GM21360 (cell line): ENCODE measurements around the gene SLC6A11.

Experiments used
- ATAC-seq: cut with Tn5 transposase; IDR thresholded peaks from one replicate; pipeline ENCODE4 v1.9.1; 2021; ENCODE audit warnings: mild to moderate bottlenecking, moderate library complexity; ENCODE audit not compliant: unreplicated experiment

The SLC6A11 gene

DNA sequence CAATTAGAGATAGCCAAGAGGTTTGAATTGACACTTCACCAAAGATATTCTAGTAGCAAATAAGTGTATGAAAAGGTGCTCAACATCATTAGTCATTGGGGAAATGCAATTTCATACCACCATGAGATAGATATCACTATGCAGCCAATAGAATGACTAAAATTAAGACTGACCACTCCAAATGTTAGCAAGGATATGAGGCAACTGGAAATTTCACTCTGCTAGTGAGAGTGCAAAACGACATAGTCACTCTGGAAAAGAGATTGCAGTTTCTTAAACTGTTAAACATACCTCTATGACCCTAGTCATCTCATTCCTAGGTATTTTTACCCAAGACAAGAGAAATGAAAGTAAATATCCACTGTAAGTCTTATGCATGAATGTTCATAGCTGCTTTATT is 27.6 kb upstream of the SLC6A11 start:
- ATAC-seq: no peak

DNA sequence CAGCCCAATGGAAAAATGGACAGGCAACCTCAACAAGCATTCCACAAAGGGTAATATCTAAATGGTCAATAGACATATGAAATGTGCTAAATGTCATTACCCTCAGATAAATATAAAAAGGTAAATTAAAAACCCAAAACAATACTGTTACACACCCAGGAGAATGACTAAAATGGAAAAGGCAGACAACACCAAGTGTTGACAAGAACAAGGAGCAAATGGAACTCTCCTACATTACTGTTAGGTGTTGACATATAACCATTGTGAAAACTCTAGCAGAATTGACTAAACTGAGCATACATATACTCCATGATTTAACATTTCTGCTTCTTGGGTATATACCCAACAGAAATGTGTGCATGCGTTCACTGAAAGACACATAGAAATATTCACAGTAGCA is 25.3 kb upstream of the SLC6A11 start:
- no peak for ATAC-seq

DNA sequence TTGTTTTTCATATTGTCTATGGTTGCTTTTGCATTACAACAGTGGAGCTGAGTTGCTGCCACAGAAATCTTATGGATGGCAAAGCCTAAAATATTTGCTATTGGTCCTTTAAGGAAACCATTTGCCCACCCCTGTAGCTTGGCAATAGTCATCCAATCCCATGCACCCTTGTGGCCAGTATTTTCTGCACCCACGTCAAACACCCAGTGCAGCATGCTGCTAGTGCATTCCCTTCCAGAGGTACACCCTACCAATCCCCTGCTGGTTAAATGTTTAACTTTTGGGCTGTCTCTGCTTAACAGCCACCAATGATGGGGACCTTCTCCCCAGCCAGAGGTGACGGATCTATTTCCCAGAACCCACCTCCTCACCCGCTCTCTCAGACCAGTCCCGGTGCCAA is 23.8 kb upstream of the SLC6A11 start:
- no peak for ATAC-seq

DNA sequence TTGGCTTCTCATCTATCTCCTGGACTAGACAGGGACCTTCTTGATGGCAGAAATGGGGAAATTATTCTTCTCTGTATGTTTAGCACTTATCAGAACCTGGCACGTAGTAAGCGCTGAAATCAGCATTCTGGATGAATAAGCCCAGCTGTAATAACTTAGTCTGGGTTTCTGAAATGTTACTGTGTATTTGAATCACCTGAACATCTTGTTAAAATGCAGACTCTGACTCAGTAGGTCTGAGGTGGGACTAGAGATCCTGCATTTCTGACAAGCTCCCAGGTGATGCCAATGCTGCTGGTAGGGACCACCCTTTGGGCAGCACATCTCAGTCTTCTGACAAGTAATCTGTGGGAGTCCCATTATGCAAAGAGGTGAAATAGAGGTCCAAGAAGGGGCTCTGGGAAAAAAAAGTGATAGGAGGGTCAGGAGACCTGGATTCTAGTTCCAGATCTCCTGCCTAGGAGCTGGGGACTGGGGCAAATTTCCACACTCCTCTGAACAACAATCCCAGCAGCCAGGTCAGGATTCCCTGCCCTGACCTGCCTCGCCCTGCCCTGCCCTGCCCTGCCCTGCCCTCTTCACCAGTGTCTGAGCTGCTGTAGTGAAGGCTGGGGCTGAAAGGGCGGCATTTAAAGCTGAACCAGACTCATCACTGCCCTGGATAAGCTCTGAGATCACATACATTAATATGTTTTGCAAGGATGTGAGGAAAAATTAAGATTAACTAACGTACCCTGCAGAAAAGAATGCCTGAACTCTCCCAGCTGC is 17.2 kb upstream of the SLC6A11 start:
- ATAC-seq: no peak

- no peak for ATAC-seq
Observed at GRCh38 chr3:10804183-10804648, 11.8 kb upstream of the SLC6A11 start.

DNA sequence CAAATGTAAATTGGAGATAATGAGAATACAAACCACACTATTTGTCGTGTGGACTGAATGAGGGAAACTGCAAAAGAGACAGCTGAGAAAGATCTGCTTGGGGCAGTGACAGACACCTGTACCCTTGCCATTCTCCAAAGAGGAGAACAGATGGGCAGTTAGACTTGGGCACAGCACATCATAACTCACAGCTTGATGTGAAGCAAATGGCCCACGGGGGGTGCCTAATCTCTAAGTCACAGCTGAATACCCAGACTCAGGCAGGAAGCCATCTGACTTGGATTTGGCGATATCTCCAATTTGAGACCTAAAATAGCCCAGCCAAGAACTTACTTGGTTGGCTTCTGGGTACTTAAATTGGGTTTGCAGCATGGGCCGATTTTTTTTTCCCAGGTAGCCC is 10.0 kb upstream of the SLC6A11 start:
- ATAC-seq: no peak

GRCh38 chr3:10808130-10808735 is 7.8 kb upstream of the SLC6A11 start:
- no peak for ATAC-seq

DNA sequence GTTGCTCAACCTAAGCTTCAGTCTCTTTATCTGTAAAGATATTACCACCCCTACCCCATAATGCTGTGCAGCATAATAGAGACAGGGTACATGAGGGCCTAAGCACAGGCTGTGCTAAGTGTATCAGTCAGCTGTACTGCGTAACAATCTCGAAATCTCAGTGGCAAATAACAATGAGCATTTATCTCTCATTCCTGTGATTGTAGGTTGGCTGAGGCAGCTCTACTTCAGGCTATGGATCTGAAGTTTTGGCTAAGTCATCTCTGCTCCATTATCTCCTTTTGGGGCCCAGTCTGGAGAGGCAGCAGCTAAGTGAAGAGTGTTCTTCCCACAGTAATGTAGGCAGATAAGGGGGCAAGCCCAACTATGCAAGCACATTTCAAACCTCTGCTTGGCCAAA is 7.1 kb upstream of the SLC6A11 start:
- ATAC-seq: no peak

GRCh38 chr3:10810376-10810775 is 5.7 kb upstream of the SLC6A11 start:
- ATAC-seq: no peak

- no peak for ATAC-seq
Observed at GRCh38 chr3:10813425-10813824, 2.6 kb upstream of the SLC6A11 start.

- no peak for ATAC-seq
Observed at GRCh38 chr3:10814623-10815022, 1.4 kb upstream of the SLC6A11 start.

DNA sequence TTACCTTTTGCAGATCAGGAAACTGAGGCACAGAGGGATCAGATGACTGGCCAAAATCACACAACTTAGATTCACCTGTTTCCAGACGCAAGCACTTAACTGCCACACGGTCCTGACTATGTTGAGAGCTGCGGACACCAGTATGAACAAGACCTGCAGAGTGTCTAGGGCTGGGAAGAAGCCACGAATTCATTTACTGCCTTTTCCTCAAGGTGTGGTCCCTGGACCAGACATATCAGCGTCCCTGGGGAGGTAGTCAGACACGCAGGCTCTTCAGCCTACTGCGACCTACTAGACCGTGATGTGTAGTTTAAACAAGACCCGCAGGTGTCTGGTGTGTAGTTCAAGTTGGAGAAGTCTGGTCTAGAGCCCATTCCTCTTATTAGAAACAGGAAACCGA is 541 bp upstream of the SLC6A11 start:
- no peak for ATAC-seq

DNA sequence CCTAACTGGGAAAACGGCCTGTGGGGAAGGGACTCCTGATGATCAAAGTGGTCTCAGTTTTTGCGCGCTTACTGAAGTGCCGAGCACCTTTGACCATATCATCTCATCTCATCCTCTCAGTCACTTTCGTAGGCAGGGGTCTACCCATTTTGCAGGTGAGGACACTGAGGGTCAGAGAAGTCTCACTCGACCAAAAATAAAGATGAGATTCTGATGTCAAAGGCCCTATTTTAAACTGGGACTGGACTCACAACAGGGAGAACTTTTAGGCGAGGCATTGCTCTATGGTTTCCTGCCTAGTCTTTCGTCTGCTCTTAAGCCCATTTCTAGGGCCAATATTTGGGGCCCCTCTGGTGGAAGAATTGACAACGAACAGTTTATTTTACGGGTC is 830 bp downstream of the SLC6A11 start:
- ATAC-seq: no peak

DNA sequence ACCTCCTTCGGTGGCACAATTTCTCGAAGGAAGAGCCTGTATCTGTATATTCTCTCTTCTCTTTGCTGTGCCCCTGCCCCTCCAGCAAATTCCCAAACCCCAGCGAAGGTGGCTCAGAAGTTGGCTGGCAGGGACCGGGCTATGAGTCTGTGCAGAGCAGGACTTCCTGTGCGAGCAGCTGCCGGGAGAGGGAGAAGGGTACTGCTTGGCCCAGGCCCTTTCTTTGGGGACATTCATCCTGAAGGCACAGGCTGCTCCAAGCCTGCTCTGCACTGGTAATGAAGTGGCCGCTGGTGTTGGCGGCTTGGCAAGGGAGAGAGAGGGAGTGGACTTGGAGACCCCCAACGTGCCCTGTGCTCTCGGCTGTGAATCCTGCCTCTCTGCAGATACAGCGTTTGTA is 1.5 kb downstream of the SLC6A11 start:
- ATAC-seq: no peak

- ATAC-seq: no peak
Observed at GRCh38 chr3:10822055-10822454, 6.0 kb downstream of the SLC6A11 start.

DNA sequence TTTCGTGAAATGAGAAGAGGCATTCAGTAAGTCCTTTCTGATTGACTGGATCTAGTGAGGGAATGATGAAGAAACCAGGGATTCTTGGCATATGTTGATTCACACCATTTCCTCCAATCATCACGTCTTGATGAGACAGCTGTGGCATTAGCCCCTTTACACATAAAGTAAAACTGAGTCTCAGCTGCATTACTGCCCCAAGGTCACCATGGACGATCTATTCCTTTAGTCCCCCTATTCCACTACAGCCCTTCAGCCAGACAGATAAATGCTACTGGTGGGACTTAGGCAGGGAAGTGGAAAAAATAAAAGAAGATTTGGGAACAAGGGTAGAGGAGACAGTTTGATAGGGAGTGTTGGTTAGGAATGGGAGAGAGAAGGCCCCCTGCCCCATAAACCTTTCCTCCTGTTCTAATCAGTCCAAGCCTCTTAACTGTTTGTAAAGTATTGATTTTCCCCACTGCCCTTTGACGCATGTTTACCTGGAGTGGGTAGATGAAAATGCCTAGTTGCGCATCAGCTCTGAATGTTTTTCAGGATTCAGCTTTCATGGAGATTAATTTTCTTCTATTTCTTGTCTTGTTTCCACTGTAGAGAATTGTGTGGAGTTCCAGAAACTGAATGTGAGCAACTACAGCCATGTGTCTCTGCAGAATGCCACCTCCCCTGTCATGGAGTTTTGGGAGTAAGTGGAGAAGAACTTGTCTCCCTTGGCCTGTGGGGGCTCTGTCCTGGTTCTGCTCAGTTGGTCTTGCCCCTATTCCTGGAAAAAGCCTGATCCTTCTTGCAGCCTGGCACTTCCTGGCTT is 6.9 kb downstream of the SLC6A11 start:
- ATAC-seq: no peak

DNA sequence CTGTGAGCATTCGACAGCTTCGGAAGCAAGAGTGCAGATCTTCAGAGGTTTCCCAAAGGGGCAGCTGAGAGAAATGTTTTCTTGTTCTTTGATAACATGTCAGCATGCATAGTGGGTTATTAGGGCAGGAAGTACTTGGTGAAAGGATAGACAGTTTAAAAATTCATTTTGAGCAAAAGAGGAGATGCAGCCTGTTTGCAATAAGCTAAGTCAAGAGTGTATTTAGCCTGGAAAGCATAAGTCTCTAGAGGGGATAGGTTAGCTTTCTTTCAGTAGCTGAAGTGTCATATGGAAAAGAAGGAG is 7.4 kb downstream of the SLC6A11 start:
- ATAC-seq: no peak

GRCh38 chr3:10824468-10824867 is 8.4 kb downstream of the SLC6A11 start:
- ATAC-seq: no peak

DNA sequence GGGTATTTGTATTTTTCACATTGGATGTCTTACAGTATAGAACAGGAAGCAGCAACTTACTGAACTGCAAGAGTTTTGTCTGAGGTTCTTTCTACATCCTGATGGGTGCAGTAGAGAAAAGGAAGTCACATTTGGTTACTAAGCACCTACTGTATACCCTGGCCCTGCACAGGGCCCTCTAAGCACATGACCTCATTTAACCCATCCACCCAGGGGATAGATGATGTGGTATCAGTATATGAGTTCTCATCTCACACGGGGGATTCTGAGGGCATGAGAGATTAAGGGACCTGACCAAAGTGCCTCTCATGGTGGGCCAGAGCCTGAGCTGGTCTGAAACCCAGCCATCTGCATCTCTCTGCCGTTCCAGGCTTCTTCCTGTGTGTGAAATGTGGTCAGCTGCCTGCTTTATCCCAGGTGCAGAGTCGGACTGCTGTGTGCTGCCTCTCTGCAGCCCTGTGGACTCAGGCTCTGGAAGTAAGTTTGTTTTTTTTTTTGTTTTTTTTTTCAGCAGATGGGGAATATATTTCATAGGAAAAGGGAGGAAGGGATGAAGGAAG is 17.9 kb downstream of the SLC6A11 start:
- no peak for ATAC-seq

DNA sequence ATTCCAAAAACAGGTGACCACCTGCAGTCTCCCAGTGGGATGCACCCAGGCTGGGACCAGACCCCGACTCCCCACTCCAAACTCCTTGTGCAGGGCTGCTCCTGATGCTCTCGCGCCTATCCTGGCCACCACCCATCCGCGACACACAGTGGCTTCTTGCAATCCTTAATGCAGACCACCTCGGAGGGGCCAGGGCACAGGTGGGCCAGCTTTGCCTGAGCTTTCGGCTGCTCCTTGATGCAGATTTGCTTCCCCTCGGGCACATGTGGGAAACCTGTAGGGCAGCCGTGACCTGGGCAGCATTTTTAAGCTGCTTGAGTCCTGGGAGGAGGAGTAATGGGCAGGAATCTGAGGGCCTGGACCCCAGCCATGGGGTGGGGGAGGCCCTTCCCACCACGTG is 18.9 kb downstream of the SLC6A11 start:
- no peak for ATAC-seq

DNA sequence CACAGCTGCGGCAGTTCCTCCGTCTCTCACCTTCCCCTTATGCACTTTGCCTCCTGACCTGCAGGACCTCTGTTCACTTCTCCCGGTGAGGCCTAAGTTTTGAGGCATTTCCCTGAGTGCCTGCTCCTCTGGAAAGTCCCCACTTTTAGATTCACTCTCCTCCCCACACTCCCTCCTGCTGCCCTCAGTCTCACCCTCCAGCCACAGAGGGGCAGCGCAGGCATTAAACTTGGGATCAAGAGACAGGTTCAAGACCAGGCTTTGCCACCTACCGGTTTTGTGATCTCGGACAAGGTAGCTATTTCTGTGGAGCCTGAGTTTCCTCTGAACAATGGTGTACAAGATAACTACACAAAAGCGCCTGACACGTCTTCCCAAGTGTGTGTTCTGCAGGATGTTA is 19.4 kb downstream of the SLC6A11 start:
- no peak for ATAC-seq

DNA sequence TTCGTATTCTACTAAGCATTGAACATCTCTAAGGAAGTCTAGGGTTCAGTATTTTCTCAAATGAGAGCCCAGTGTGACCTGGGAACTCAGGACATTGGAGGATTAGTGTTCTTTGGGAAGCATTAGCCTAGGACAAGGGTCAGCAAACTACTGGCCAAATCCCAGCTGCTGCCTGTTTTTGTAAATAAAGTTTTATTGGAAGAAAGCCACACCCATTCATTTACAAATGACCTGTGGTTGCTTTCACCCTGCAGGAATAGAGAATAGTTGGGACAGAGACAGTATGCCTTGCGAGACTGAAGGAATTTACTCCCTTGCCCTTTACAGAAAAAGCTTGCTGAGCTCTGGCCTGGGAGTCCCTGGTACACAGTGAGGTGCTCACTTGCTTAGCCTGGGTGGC is 20.6 kb downstream of the SLC6A11 start:
- ATAC-seq: no peak
